GM18861 (cell line): ENCODE measurements around the gene CNIH4.
"Not testable (repeated sequence)": the region's sequence is repeated elsewhere in the genome, so short reads cannot be mapped to it uniquely, and the experiment has no call there.

Source experiments
- ATAC-seq: cut with Tn5 transposase; IDR thresholded peaks from one replicate; pipeline ENCODE4 v1.9.1; 2021; ENCODE audit not compliant: unreplicated experiment

The CNIH4 gene

GRCh38 chr1:224393294-224393693, 36.6 kb downstream of the CNIH4 start:
- ATAC-seq = no peak

GRCh38 chr1:224399887-224400286, 43.2 kb downstream of the CNIH4 start:
- ATAC-seq = no peak

DNA sequence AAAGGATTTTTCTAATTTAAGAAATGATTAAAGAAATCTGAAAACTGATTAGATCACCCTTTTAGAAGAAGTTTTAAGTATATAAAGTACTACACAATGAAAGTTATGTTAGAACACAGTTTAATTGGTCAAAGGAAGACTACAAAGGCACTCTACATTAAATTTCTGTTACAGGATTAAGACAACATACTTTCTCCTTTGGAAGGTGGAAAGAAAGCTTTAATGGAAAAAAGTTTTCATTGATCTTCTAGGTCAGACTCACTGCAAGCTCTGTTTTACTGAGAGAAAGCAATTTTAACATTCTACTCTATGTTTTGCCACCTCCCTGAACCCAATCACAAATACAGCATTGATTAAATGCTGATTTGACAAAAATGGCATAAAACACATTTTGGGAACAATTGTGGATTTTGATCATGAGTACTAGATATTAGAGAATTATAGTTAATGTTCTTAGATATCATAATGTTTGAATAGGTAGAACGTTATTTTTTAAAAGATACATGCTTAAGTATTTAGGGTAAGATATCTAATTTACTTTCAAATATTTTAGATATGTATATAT, 45.9 kb downstream of the CNIH4 start:
- no peak for ATAC-seq

DNA sequence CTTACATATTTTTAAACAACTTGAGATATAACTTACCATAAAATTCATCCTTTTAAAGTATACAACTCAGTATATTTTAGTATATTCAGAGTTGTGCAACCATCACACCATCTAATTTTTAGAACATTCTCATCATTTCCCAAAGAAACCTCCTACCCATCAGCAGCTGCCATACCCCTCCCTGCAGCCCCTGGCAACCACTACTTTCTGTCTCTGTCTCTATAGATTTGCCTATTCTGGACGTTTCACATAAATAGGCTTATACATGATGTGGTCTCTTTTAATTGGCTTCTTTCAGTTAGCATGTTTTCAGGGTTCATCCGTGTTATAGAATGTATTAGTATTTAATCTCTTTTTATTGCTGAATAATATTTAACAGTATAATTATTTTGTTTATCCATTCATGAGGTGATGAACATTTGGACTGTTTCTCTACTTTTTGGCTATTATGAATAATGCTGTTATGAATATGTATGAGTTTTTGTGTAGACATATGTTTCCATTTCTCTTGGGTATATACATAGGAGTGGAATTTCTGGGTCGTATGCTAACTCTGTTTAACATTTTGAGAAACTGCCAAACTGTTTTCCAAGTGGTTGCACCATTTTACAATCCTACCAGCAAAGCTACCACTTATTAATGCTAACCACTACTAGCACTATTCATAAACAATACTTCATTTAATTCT, 48.4 kb downstream of the CNIH4 start:
- no peak for ATAC-seq

GRCh38 chr1:224405604-224405970, 48.9 kb downstream of the CNIH4 start:
- no peak for ATAC-seq

DNA sequence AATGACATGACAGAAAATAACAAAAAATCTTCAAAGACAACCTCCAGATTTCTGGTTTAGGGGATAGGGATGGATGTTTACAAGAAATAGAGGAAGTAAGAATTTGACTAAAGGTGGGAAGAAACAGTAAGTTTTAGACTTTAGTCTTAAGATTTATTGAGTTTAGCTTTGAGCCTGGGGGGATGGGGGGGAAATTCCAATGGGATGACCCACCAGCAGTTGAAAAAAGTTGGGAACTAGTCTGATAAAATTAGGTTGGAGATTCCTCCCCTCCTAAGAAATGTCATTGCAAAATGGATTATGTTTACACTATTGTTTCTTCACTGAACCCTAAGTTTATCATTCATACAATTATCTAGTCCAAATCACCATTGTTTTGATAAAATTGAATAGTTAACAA, 49.5 kb downstream of the CNIH4 start:
- no peak for ATAC-seq

- ATAC-seq = no peak
Observed at GRCh38 chr1:224407571-224408293, 51.1 kb downstream of the CNIH4 start.

DNA sequence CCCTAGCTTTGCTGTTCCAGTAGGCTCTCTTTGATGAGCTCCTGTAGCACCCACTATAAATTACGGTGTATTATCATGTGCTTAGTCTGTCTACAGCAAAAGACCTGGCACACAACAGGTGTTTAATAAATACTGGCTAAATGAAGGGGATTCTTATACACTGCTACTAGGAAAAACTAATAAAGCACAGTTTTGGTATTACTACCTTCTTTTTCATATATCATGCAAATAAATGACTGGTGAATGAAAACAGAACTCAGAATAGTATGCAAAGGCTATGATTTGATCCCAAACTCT, 51.6 kb downstream of the CNIH4 start:
- no peak for ATAC-seq

GRCh38 chr1:224411766-224412165, 55.1 kb downstream of the CNIH4 start:
- no peak for ATAC-seq

GRCh38 chr1:224420106-224420505, 63.4 kb downstream of the CNIH4 start:
- ATAC-seq = no peak

- ATAC-seq = no peak
Observed at GRCh38 chr1:224425279-224425884, 68.7 kb downstream of the CNIH4 start.

- ATAC-seq = not testable (repeated sequence)
Observed at GRCh38 chr1:224426869-224427268, 70.2 kb downstream of the CNIH4 start.

DNA sequence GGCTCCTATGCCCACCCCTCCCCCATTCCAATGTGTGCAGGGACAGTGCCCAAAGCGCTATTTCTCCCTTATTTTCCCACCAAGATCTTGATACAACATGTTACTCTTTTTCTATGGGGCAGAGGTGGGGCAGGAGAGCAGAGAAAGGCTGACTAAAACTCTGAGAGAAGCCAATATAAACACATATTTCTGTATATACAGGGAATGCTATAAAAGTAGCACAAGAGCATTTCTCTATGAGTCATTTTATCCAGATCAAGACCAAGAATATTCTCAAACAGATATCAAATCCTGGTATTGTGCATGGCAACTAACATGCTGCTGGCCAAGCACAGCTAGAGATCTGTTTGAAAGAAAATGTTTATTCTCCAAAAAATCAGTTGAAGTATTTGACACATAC, 70.7 kb downstream of the CNIH4 start:
- ATAC-seq = no peak

GRCh38 chr1:224428713-224429112, 72.0 kb downstream of the CNIH4 start:
- ATAC-seq = not testable (repeated sequence)
